ENCODE results near the gene DBN1. TPM values are rescaled to one million over a fixed set of nuclear protein-coding genes. Genes with fewer than 3 reads are reported as not detected.
"Not testable (repeated sequence)": the region's sequence is repeated elsewhere in the genome, so short reads cannot be mapped to it uniquely, and the experiment has no call there.

The DBN1 gene
- total and polyA plus RNA-seq, 2 experiments from 2014 or later, result 163 to 257 TPM

DNA sequence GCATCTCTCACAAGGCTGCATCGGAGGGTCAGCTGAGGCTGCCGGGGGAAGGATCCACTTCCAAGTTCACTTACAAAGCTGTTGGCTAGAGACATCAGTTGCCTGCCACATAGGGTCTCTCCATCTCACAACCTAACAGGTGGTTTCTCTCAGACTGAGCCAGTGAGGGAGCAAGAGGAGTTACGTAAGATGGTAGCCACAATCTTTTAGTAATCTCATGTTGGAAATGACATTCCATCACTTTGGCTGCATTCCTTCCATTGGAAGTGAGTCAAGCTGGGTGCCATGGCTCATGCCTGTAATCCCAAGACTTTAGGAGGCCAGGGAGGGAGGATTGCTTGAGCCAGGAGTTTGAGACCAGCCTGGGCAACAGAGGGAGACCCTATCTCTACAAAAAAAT, 54.4 kb downstream of the DBN1 start:
- H3K4me1 ChIP-seq (ENCODE audit: insufficient read depth), result no peaks in the 10 kb centered on the region
- no peak overlapping the region for H2AFZ ChIP-seq
- no peaks in the 10 kb centered on the region for H3F3A ChIP-seq (ENCODE audit: insufficient read depth)
- no peaks in the 10 kb centered on the region for H3K27me3 ChIP-seq (replicated peaks; ENCODE audit: insufficient read depth)
- no peak overlapping the region for H3K9ac ChIP-seq
- peak; percentile 46 for DNase-seq
- H3K4me3 ChIP-seq, result no peak overlapping the region
- no peaks in the 10 kb centered on the region for H3K9me2 ChIP-seq (ENCODE audit: insufficient read depth)
- no peaks in the 10 kb centered on the region for H3K36me3 ChIP-seq (ENCODE audit: low read depth)
- no peaks in the 10 kb centered on the region for H3K9me3 ChIP-seq (ENCODE audit: low read depth)
- H3K27ac ChIP-seq, result no peak overlapping the region
- H3K4me2 ChIP-seq (ENCODE audit: unreplicated experiment), result no peak overlapping the region
- in situ Hi-C loops (cut with MboI), result no loop called here
- H4K20me1 ChIP-seq (ENCODE audit: insufficient read depth), result no peaks in the 10 kb centered on the region
- no peak for TF ChIP-seq EZH2phosphoT487 (IDR thresholded peaks at IDR 0.05; ENCODE audit: insufficient read depth, low read depth)
- no peak for TF ChIP-seq EZH2 (IDR thresholded peaks at IDR 0.05; ENCODE audit: insufficient read depth, poor library complexity, severe bottlenecking)
- WGBS, 2 experiments (ENCODE audit: low coverage in 1 of 2, low lambda C conversion rate in 2 of 2, missing lambda C conversion rate in 2 of 2), result 96 to 97% methylated on average over 3 of the region's 3 CpGs
- no peaks in the 10 kb centered on the region for H3K79me2 ChIP-seq (ENCODE audit: insufficient read depth)

DNA sequence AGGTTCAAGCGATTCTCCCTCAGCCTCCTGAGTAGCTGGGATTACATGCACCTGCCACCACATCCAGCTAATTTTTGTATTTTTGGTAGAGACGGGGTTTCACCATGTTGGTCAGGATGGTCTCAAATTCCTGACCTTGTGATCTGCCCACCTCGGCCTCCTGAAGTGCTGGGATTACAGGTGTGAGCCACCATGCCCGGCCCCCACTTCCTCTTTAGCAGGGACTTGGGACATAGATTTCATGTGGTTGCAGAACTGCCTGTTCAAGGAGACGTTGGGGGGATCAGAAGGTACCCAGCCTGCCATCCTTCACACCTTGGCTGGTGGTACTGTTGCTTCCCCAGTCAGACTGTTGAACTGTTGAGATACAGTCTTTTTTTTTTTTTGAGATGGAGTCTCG, 56.4 kb downstream of the DBN1 start:
- H3K4me3 ChIP-seq; H3F3A ChIP-seq (ENCODE audit: insufficient read depth); H3K27ac ChIP-seq; H3K27me3 ChIP-seq (replicated peaks; ENCODE audit: insufficient read depth); in situ Hi-C loops (cut with MboI); H3K9me3 ChIP-seq (ENCODE audit: low read depth); H3K9me2 ChIP-seq (ENCODE audit: insufficient read depth); H4K20me1 ChIP-seq (ENCODE audit: insufficient read depth); H3K79me2 ChIP-seq (ENCODE audit: insufficient read depth); H3K9ac ChIP-seq; DNase-seq; H3K36me3 ChIP-seq (ENCODE audit: low read depth); H3K4me2 ChIP-seq (ENCODE audit: unreplicated experiment); H2AFZ ChIP-seq; H3K4me1 ChIP-seq (ENCODE audit: insufficient read depth): not testable (repeated sequence)
- 78% methylated on average over 5 to 6 of the region's 6 CpGs for WGBS, 2 experiments (ENCODE audit: low coverage in 1 of 2, low lambda C conversion rate in 2 of 2, missing lambda C conversion rate in 2 of 2)

DNA sequence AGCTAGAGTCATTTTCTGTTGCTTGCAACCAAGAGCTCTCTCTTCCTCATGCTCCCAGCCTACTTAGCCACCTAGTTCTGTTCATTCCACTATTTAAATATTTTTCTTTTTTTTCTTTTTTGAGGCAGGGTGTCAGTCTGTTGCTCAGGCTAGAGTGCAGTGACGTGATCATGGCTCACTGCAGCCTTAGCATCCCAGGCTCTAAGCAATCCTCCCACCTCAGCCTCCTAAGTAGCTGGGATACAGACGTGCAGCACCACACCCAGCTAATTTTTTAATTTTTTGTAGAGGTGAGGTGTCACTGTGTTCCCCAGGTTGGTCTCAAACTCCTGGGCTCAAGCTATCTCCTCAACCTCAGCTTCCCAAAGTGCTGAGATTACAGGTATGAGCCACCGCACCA, 59.0 kb downstream of the DBN1 start:
- DNase-seq, result no peak
- no peak overlapping the region for H2AFZ ChIP-seq
- no peak overlapping the region for H3K9ac ChIP-seq
- H3K9me3 ChIP-seq (ENCODE audit: low read depth), result no peaks in the 10 kb centered on the region
- H4K20me1 ChIP-seq (ENCODE audit: insufficient read depth), result no peaks in the 10 kb centered on the region
- 58 to 60% methylated on average over 3 of the region's 3 CpGs for WGBS, 2 experiments (ENCODE audit: low coverage in 1 of 2, low lambda C conversion rate in 2 of 2, missing lambda C conversion rate in 2 of 2)
- no peaks in the 10 kb centered on the region; the same call in 1 of the 2 replicates for H3K27me3 ChIP-seq (replicated peaks; ENCODE audit: insufficient read depth)
- no peak overlapping the region for H3K4me2 ChIP-seq (ENCODE audit: unreplicated experiment)
- TF ChIP-seq EZH2phosphoT487 (IDR thresholded peaks at IDR 0.05; ENCODE audit: insufficient read depth, low read depth), result no peak
- TF ChIP-seq EZH2 (IDR thresholded peaks at IDR 0.05; ENCODE audit: insufficient read depth, poor library complexity, severe bottlenecking), result no peak
- H3F3A ChIP-seq (ENCODE audit: insufficient read depth), result no peaks in the 10 kb centered on the region
- in situ Hi-C loops (cut with MboI), result no loop called here
- no peaks in the 10 kb centered on the region for H3K9me2 ChIP-seq (ENCODE audit: insufficient read depth)
- no peak overlapping the region for H3K27ac ChIP-seq
- H3K4me1 ChIP-seq (ENCODE audit: insufficient read depth), result no peaks in the 10 kb centered on the region
- H3K36me3 ChIP-seq (ENCODE audit: low read depth), result no peaks in the 10 kb centered on the region
- no peak overlapping the region for H3K4me3 ChIP-seq
- H3K79me2 ChIP-seq (ENCODE audit: insufficient read depth), result no peaks in the 10 kb centered on the region

DNA sequence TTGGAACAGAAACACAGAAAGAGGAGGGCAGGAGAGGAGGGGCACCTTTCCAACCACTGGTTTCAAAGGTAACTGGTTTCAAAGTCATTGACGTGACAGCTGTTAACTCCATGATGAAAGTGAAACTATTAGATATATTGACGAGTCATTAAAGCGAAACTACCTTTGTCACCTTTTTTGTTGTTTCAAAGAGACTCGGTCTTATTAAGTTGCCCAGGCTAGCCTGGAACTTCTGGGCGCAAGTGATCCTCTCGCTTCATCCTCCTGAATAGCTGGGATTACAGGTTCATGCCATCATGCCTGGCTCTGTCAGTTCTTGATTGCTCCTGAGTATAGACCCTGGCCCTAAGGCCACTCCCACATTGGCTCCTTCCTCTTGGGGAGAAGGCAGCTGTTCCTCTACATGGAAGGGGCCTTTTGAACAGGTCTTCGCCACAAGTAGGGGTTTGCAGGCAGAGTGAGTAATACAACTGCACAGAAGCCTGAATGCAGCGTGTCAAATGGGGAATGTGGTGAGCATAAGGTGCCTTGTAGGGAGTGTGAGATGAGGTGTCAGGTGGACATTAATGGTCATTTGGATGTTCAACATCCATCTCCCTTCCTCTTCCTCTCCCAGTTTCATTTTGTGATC, 60.7 kb downstream of the DBN1 start:
- in situ Hi-C loops (cut with MboI), result no loop called here
- WGBS, 2 experiments (ENCODE audit: low coverage in 1 of 2, low lambda C conversion rate in 2 of 2, missing lambda C conversion rate in 2 of 2), result 76 to 78% methylated on average over 8 of the region's 8 CpGs
- no peak overlapping the region for H3K4me2 ChIP-seq (ENCODE audit: unreplicated experiment)
- no peak for TF ChIP-seq EZH2phosphoT487 (IDR thresholded peaks at IDR 0.05; ENCODE audit: insufficient read depth, low read depth)
- TF ChIP-seq EZH2 (IDR thresholded peaks at IDR 0.05; ENCODE audit: insufficient read depth, poor library complexity, severe bottlenecking), result no peak
- H2AFZ ChIP-seq, result no peak overlapping the region
- no peak overlapping the region for H3K27ac ChIP-seq
- H3K4me1 ChIP-seq (ENCODE audit: insufficient read depth), result no peaks in the 10 kb centered on the region
- no peaks in the 10 kb centered on the region for H3K79me2 ChIP-seq (ENCODE audit: insufficient read depth)
- H3K36me3 ChIP-seq (ENCODE audit: low read depth), result no peaks in the 10 kb centered on the region
- no peaks in the 10 kb centered on the region for H3F3A ChIP-seq (ENCODE audit: insufficient read depth)
- no peak for DNase-seq
- H3K4me3 ChIP-seq, result no peak overlapping the region
- no peaks in the 10 kb centered on the region for H3K9me3 ChIP-seq (ENCODE audit: low read depth)
- H3K9ac ChIP-seq, result no peak overlapping the region
- no peaks in the 10 kb centered on the region for H4K20me1 ChIP-seq (ENCODE audit: insufficient read depth)
- H3K27me3 ChIP-seq (replicated peaks; ENCODE audit: insufficient read depth), result no peaks in the 10 kb centered on the region; the same call in 1 of the 2 replicates
- H3K9me2 ChIP-seq (ENCODE audit: insufficient read depth), result no peaks in the 10 kb centered on the region

DNA sequence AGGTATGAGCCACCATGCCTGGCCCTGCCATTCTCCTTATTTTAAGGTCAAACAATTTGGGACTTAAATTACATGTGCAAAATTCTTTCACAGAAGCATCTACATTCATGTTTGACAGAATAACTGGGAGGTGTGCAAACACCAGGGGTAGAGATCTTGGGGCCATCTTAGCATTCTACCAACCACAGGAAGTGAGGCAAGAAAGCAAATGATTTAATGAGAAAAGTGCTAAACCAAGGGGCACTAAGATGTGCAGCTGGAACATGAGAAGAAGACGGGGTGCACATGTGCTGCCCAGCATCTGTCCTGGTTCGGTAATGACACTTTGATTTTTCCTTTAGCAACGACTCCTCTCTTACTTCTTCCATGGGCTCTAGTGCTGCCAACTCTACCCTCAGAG, 62.9 kb downstream of the DBN1 start:
- H3K9me2 ChIP-seq (ENCODE audit: insufficient read depth), result no peaks in the 10 kb centered on the region
- in situ Hi-C loops (cut with MboI), result no loop called here
- DNase-seq, result no peak
- H3K4me3 ChIP-seq, result no peak overlapping the region
- H2AFZ ChIP-seq, result no peak overlapping the region
- TF ChIP-seq EZH2 (IDR thresholded peaks at IDR 0.05; ENCODE audit: insufficient read depth, poor library complexity, severe bottlenecking), result no peak
- TF ChIP-seq EZH2phosphoT487 (IDR thresholded peaks at IDR 0.05; ENCODE audit: insufficient read depth, low read depth), result no peak
- H3F3A ChIP-seq (ENCODE audit: insufficient read depth), result no peaks in the 10 kb centered on the region
- no peaks in the 10 kb centered on the region for H3K36me3 ChIP-seq (ENCODE audit: low read depth)
- no peaks in the 10 kb centered on the region for H3K4me1 ChIP-seq (ENCODE audit: insufficient read depth)
- H3K27ac ChIP-seq, result no peak overlapping the region
- no peak overlapping the region for H3K4me2 ChIP-seq (ENCODE audit: unreplicated experiment)
- H3K79me2 ChIP-seq (ENCODE audit: insufficient read depth), result no peaks in the 10 kb centered on the region
- no peak overlapping the region for H3K9ac ChIP-seq
- 78 to 82% methylated on average over 3 of the region's 3 CpGs for WGBS, 2 experiments (ENCODE audit: low coverage in 1 of 2, low lambda C conversion rate in 2 of 2, missing lambda C conversion rate in 2 of 2)
- no peaks in the 10 kb centered on the region; the same call in 1 of the 2 replicates for H3K27me3 ChIP-seq (replicated peaks; ENCODE audit: insufficient read depth)
- H4K20me1 ChIP-seq (ENCODE audit: insufficient read depth), result no peaks in the 10 kb centered on the region
- no peaks in the 10 kb centered on the region for H3K9me3 ChIP-seq (ENCODE audit: low read depth)

All from GM23248 (cell line).